Hematopoietic multipotent progenitor cell treated with erythropoietin and hydrocortisone succinate and interleukin-3 and kit ligand, for 4 days (in vitro differentiated cells): Measurements from ENCODE around the gene CXCR1.
A peak's percentile ranks its signal among the peaks of the same experiment; 100 is the strongest.
"Not testable (repeated sequence)": the region's sequence is repeated elsewhere in the genome, so short reads cannot be mapped to it uniquely, and the experiment has no call there.

Experiments
- DNase-seq: peaks from one replicate; pipeline ENCODE4 v3.0.0-alpha.2; 2015

The CXCR1 gene

GRCh38 chr2:218166791-218167190 lies at the start of gene CXCR1:
Gene CXCR1 (minus strand): TSS chr2:218166962. CDS start chr2:218165211, 1,751 bp downstream.
- DNase-seq, result peak; percentile 91

GRCh38 chr2:218216336-218216673 lies 49.5 kb upstream of the CXCR1 start:
- no peak for DNase-seq

- no peak for DNase-seq
These were observed 47.4 kb upstream of the CXCR1 start for GRCh38 chr2:218214116-218214515.

GRCh38 chr2:218209078-218209477 lies 42.3 kb upstream of the CXCR1 start:
- no peak for DNase-seq

GRCh38 chr2:218202266-218202665 lies 35.5 kb upstream of the CXCR1 start:
- DNase-seq, result no peak

GRCh38 chr2:218196974-218197373 lies 30.2 kb upstream of the CXCR1 start:
- DNase-seq, result no peak

GRCh38 chr2:218194880-218195279 lies 28.1 kb upstream of the CXCR1 start:
- no peak for DNase-seq

- DNase-seq, result no peak
These were observed 26.9 kb upstream of the CXCR1 start for GRCh38 chr2:218193701-218194100.

- DNase-seq, result no peak
These were observed 26.2 kb upstream of the CXCR1 start for GRCh38 chr2:218192902-218193430.

GRCh38 chr2:218188528-218188927 lies 21.8 kb upstream of the CXCR1 start:
- DNase-seq, result no peak

GRCh38 chr2:218187296-218188015 lies 20.7 kb upstream of the CXCR1 start:
- DNase-seq, result peak; percentile 17

- no peak for DNase-seq
These were observed 20.1 kb upstream of the CXCR1 start for GRCh38 chr2:218186876-218187275.

GRCh38 chr2:218186355-218186766 lies 19.6 kb upstream of the CXCR1 start:
- DNase-seq, result peak; percentile 90

- no peak for DNase-seq
These were observed 17.6 kb upstream of the CXCR1 start for GRCh38 chr2:218184331-218184730.

- DNase-seq, result no peak
These were observed 13.8 kb upstream of the CXCR1 start for GRCh38 chr2:218180467-218181114.

- no peak for DNase-seq
These were observed 13.0 kb upstream of the CXCR1 start for GRCh38 chr2:218179782-218180181.

GRCh38 chr2:218172845-218173244 lies 6.1 kb upstream of the CXCR1 start:
- DNase-seq, result no peak

- DNase-seq, result not testable (repeated sequence)
These were observed 5.0 kb upstream of the CXCR1 start for GRCh38 chr2:218171744-218172143.

- DNase-seq, result no peak
These were observed 3.2 kb upstream of the CXCR1 start for GRCh38 chr2:218169757-218170546.

GRCh38 chr2:218168635-218169462 lies 2.1 kb upstream of the CXCR1 start:
- peak; percentile 81 for DNase-seq

GRCh38 chr2:218168016-218168415 lies 1.3 kb upstream of the CXCR1 start:
- no peak for DNase-seq

GRCh38 chr2:218162814-218163213 lies 3.9 kb downstream of the CXCR1 start:
- no peak for DNase-seq

GRCh38 chr2:218161644-218162043 lies 5.1 kb downstream of the CXCR1 start:
- DNase-seq, result no peak
